ENCODE data around the gene UBXN10. TPM values are rescaled to one million over a fixed set of nuclear protein-coding genes. Genes with fewer than 3 reads are reported as not detected.

Gene UBXN10, protein sequence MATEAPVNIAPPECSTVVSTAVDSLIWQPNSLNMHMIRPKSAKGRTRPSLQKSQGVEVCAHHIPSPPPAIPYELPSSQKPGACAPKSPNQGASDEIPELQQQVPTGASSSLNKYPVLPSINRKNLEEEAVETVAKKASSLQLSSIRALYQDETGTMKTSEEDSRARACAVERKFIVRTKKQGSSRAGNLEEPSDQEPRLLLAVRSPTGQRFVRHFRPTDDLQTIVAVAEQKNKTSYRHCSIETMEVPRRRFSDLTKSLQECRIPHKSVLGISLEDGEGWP
- total RNA-seq = under 0.01 and 0.13 TPM in 2 replicates

GRCh38 chr1:20185834-20186782 is at the start of gene UBXN10, which contains the start of gene PLA2G2C:
Gene UBXN10 (plus strand): TSS chr1:20186096. CDS start chr1:20190562, 4,466 bp downstream.
Gene PLA2G2C (minus strand): TSS chr1:20186518. CDS start chr1:20177363, 9,155 bp downstream.

DNA sequence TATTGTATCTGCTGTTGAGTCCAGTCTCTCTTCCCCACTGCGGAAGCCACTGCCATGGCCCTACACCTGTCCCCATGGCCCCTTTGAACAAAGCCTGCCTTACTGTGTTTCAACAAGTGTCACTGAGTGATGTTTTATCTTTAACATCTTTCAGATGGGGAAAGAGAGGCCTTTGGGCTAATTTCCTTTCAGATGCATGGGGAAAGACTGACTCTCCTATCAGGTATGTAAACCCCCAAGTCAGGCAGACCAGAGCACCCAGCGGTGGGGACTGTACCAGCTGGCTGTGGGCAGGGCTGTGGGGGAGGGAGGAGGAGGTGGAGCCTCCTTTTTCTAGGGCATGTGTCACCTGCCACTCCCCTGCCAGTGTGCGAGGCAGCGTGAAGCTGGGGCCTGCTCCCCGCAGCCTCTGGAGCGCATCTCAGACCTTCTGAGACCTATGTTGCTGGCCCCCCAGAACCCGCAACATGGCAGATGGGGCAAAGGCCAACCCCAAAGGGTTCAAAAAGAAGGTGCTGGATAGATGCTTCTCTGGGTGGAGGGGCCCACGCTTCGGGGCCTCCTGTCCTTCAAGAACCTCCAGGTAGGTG is 46.8 kb upstream of the UBXN10 start, which contains the start of gene PLA2G2F:
Gene PLA2G2F, plus strand, starts transcription at position 363 of the 590 bp plus-strand sequence. Its CDS starts 105 bp downstream, at position 468.

Other genes with a start within 250 kb of the UBXN10 start
- not detected in 2 replicates for gene PLA2G2A, start 206.5 kb upstream of the UBXN10 start, total RNA-seq
- not detected in 2 replicates for gene PLA2G5, start 115.9 kb upstream of the UBXN10 start, total RNA-seq
- not detected in 2 replicates for gene PLA2G2D, start 66.6 kb upstream of the UBXN10 start, total RNA-seq
- gene PLA2G2F, start 46.8 kb upstream of the UBXN10 start, total RNA-seq = not detected in 2 replicates
- not detected in 2 replicates for gene PLA2G2C, start 422 bp downstream of the UBXN10 start, total RNA-seq
- under 0.01 TPM in 1 of 2 replicates, not detected in the other for gene VWA5B1, start 104.8 kb downstream of the UBXN10 start, total RNA-seq

Data from epithelial cell of alveolus of lung (primary cell).